GM06990 (cell line): ENCODE data around the gene LENEP.

Experiments used
- DNase-seq: peaks from one replicate; pipeline ENCODE4 v3.0.0-alpha.2; 2011; ENCODE audit not compliant: insufficient read length; ENCODE audit errors: extremely low read depth
- H3K27me3 ChIP-seq: replicated peaks from 2 replicates; pipeline ENCODE4 v1.6.0; 2011; ENCODE audit warnings: low read length; ENCODE audit not compliant: control insufficient read depth, insufficient read depth
- H3K36me3 ChIP-seq: 2 replicates; pipeline ENCODE4 v1.5.1; 2011; ENCODE audit warnings: low read length; ENCODE audit not compliant: control insufficient read depth, insufficient read depth
- H3K4me3 ChIP-seq: replicated peaks from 2 replicates; pipeline ENCODE4 v1.5.1; 2011; ENCODE audit warnings: low read depth, mild to moderate bottlenecking, control low read depth, low read length
- TF ChIP-seq, protein P1 (sequence below): IDR thresholded peaks from 2 replicates; pipeline ENCODE4 v1.5.1; 2011; ENCODE audit warnings: low read length, control low read depth, mild to moderate bottlenecking, inconsistent platforms; ENCODE audit not compliant: insufficient read depth, poor library complexity, severe bottlenecking

LENEP gene

DNA sequence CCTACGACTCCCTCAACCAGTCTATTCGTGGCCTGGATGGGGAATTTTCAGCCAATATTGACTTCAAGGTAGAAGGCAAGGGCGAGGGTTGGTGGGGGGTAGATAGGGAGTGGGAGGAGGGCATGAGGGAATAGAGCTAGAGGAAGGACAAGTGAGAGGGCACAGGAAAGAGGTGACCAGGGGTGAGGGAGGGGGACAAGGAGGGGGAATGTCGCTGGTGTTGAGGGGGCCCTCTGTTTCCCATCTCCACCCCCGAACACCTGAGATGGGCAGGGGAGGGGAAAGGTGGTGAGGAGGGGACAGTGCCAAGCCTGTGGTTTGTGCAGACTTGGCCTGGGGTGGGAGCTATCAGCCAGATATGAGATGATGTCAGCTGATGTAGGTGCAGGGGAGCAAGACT, 49.4 kb downstream of the LENEP start:
- Histone ChIP-seq H3K36me3 (no peaks in the 10 kb centered on the region), H3K4me3 (no peak overlapping the region), H3K27me3 (no peaks in the 10 kb centered on the region; the same call in none of the 2 replicates)
- no peak for DNase-seq
- TF ChIP-seq, protein P1, sequence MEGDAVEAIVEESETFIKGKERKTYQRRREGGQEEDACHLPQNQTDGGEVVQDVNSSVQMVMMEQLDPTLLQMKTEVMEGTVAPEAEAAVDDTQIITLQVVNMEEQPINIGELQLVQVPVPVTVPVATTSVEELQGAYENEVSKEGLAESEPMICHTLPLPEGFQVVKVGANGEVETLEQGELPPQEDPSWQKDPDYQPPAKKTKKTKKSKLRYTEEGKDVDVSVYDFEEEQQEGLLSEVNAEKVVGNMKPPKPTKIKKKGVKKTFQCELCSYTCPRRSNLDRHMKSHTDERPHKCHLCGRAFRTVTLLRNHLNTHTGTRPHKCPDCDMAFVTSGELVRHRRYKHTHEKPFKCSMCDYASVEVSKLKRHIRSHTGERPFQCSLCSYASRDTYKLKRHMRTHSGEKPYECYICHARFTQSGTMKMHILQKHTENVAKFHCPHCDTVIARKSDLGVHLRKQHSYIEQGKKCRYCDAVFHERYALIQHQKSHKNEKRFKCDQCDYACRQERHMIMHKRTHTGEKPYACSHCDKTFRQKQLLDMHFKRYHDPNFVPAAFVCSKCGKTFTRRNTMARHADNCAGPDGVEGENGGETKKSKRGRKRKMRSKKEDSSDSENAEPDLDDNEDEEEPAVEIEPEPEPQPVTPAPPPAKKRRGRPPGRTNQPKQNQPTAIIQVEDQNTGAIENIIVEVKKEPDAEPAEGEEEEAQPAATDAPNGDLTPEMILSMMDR, result no peak

DNA sequence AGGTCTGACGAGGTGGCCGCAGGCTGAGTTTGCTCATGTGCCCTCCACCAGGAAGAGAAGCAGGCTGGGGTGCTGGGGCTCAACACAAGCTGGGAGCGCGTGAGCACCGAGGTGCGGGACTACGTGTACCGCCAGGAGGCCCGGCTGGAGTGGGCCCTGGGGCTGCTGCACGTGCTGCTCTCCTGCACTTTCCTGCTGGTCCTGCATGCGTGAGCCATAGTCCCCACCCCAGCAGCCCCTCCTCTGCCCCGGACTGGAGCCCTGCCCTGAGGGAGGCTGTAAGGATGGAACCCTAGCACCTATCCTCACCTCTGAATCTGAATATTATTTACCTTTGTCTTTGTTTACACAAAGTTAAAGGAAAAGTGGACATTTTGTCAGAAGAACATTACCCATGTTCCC, 49.9 kb downstream of the LENEP start:
- no peak overlapping the region for H3K4me3 ChIP-seq
- no peaks in the 10 kb centered on the region; the same call in none of the 2 replicates for H3K27me3 ChIP-seq
- no peaks in the 10 kb centered on the region for H3K36me3 ChIP-seq
- DNase-seq, result no peak
- TF ChIP-seq, protein P1, result no peak

DNA sequence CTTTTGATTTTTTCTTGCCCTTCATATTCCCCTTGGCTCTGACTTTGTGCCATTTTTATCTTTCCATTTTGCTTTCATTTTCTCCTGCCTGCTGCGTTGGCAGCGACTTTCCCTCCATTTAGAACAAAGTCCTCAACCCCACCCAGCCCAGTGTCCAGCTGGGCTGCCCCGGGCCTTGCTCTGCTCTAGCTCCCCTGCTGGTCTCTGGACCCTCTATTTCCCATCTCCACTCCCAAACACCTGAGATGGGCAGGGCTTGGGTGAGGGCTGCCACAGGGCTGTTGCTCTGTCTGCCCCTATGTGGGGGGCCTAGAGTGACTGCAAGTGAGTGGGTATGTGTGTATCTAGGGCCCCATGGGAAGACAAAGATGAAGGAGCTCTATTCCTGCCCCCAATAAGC, 50.4 kb downstream of the LENEP start:
- H3K36me3 ChIP-seq, result no peaks in the 10 kb centered on the region
- H3K27me3 ChIP-seq, result no peaks in the 10 kb centered on the region; the same call in 1 of the 2 replicates
- H3K4me3 ChIP-seq, result no peak overlapping the region
- TF ChIP-seq, protein P1, result no peak
- no peak for DNase-seq
